ENCODE data around the gene NEGR1. TPM values are rescaled to one million over a fixed set of nuclear protein-coding genes. Genes with fewer than 3 reads are reported as not detected.

The NEGR1 gene
- total RNA-seq, 1 experiment from 2014 or later: 0.05 TPM

GRCh38 chr1:72003092-72003491 lies 279.2 kb downstream of the NEGR1 start:
- CTCF ChIA-PET: no interaction called here
- Histone ChIP-seq H2AFZ (ENCODE audit: low read depth, low read length, poor library complexity, severe bottlenecking) (no peak overlapping the region), H3K27me3 (ENCODE audit: insufficient read depth, low read length) (no peaks in the 10 kb centered on the region), H3K36me3 (ENCODE audit: control insufficient read depth in 1 of 2, insufficient read depth in 2 of 2, low read length in 2 of 2) (no peaks in the 10 kb centered on the region), H3K9ac (ENCODE audit: low read length) (no peak overlapping the region), H4K20me1 (ENCODE audit: insufficient read depth) (no peaks in the 10 kb centered on the region), H3K4me3 (replicated peaks in 1 of 2; ENCODE audit: low read depth in 1 of 2, low read length in 2 of 2) (no peak overlapping the region), H3K4me1 (ENCODE audit: control insufficient read depth in 1 of 2, insufficient read depth in 2 of 2, low read length in 2 of 2) (no peaks in the 10 kb centered on the region), H3K4me2 (ENCODE audit: low read length) (no peak overlapping the region), H3K79me2 (ENCODE audit: insufficient read depth, low read length) (no peaks in the 10 kb centered on the region), H3K27ac (ENCODE audit: low read depth, low read length) (no peak overlapping the region), H3K9me2 (ENCODE audit: insufficient read depth) (no peaks in the 10 kb centered on the region), H3K9me3 (ENCODE audit: control insufficient read depth in 1 of 2, insufficient read depth in 1 of 2, low read depth in 1 of 2, low read length in 2 of 2) (peaks cover 4 to 7% of the 10 kb centered on the region in 2 experiments; a peak in 2 of 4 replicates)
- RAD21 ChIA-PET (ENCODE audit: low non-redundant PET in 1 of 2, low total read pairs in 2 of 2, uncharacterized antibody in 2 of 2, unreplicated experiment in 2 of 2): no interaction called here
- TF ChIP-seq POLR2A (IDR thresholded peaks at IDR 0.05; ENCODE audit: borderline replicate concordance, extremely low read depth, insufficient read depth, insufficient read length) (no peak), SP1 (IDR thresholded peaks at IDR 0.05; ENCODE audit: low read depth) (no peak), CTCF (IDR thresholded peaks at IDR 0.05 in 2 of 3, conservative IDR thresholded peaks at IDR 0.05 in 1 of 3; ENCODE audit: borderline replicate concordance in 1 of 3, insufficient read depth in 1 of 3, low read depth in 2 of 3, low read length in 2 of 3) (no peak), TCF7L2 (IDR thresholded peaks at IDR 0.05; ENCODE audit: borderline replicate concordance, extremely low read depth, insufficient read depth, insufficient read length) (no peak), REST (IDR thresholded peaks at IDR 0.05; ENCODE audit: low read depth) (no peak), CEBPB (IDR thresholded peaks at IDR 0.05; ENCODE audit: low read depth) (no peak), JUND (IDR thresholded peaks at IDR 0.05) (no peak)
- DNase-seq (ENCODE audit: low read depth, low spot score): no peak
- intact Hi-C loops (cut with micrococcal nuclease): no loop called here
- BruUV-seq (replicated peaks): no TSS peak
- no peak for ATAC-seq
- POLR2A ChIA-PET: no interaction called here
